ENCODE measurements around the gene NAPEPLD. TPM values are rescaled to one million over a fixed set of nuclear protein-coding genes. Genes with fewer than 3 reads are reported as not detected.
"Not testable (repeated sequence)": the region's sequence is repeated elsewhere in the genome, so short reads cannot be mapped to it uniquely, and the experiment has no call there.

Gene NAPEPLD
- total RNA-seq, 1 donor from 2014 or later = 17.2 TPM

- ATAC-seq (no peak), DNase-seq (ENCODE audit: low spot score) (no peak)
These were observed 32.4 kb downstream of the NAPEPLD start for GRCh38 chr7:103116511-103116910.

- ATAC-seq (no peak), DNase-seq (ENCODE audit: low spot score) (no peak)
These were observed 33.1 kb downstream of the NAPEPLD start for GRCh38 chr7:103115771-103116170.

DNA sequence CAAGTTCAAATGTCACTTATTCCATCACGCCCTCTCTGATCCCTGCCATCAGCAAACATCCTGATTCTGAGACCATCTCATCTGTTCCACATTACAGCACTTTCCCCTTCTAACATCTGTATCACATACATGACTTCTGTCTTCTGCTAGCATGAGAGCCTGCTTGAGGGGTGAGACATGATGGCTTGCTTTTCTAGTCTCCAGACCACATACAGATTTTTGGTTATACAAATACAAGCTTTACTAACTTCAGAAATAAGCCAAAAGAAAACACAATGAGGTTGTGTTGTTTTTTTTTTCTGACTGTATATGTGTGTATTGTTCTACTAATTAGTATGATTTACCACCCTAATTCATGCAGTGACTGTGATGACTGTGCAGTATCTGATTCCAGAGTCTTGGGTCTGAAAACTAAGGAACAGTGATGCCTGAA is 34.3 kb downstream of the NAPEPLD start:
- ATAC-seq = no peak

GRCh38 chr7:103113164-103113563 is 35.7 kb downstream of the NAPEPLD start:
- no peak for DNase-seq (ENCODE audit: low spot score)
- no peak for ATAC-seq

More for the DNA sequence above, 34.3 kb downstream of the NAPEPLD start:
- DNase-seq (ENCODE audit: low spot score) = no peak

- not testable (repeated sequence) for DNase-seq (ENCODE audit: low spot score); ATAC-seq
These were observed 42.2 kb downstream of the NAPEPLD start for GRCh38 chr7:103106703-103107070.

DNA sequence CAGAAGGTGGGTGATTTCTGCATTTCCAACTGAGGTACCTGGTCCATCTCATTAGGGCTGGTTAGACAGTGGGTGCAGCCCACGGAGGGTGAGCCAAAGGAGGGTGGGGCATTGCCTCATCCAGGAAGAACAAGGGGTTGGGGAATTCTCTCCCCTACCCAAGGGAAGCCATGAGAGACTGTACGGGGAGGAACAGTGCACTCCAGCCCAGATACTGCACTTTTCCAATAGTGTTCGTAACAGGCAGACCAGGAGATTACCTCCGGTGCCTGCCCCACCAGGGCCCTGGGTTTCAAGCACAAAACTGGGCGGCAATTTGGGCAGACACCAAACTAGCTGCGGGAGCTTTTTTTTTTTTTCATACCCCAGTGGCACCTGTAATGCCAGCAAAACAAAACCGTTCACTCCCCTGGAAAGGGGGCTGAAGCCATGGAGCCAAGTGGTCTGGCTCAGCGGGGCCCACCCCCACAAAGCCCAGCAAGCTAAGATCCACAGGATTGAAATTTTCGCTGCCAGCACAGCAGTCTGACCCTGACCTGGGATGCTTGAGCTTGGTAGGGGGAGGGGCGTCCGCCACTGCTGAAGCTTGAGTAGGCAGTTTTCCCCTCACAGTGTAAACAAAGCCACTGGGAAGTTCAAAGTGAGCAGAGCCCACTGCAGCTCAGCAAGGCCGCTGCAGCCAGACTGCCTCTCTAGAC is 42.7 kb downstream of the NAPEPLD start:
- DNase-seq (ENCODE audit: low spot score) (no peak), ATAC-seq (no peak)

GRCh38 chr7:103101543-103101942 is 47.4 kb downstream of the NAPEPLD start:
- DNase-seq (ENCODE audit: low spot score) (no peak), ATAC-seq (peak; percentile 72)

DNA sequence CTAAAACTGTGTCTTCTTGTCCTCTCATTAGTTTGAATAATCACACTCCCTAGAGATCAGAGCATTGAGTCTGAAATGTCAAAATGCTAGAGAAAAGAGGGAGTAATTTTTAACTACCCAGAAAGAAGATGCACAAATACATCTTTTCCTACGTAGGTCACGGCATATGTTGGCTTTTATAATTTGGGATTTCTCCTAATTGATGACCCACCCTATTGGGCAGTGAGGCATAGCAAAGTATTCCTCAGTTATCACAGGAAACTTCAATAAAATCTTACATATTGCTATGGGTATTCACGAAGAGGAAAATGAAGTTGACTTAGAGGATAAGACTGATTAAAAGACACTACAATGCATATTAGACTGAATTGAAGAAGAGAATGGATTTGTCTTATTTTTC is 48.6 kb downstream of the NAPEPLD start:
- DNase-seq (ENCODE audit: low spot score) (no peak), ATAC-seq (no peak)

DNA sequence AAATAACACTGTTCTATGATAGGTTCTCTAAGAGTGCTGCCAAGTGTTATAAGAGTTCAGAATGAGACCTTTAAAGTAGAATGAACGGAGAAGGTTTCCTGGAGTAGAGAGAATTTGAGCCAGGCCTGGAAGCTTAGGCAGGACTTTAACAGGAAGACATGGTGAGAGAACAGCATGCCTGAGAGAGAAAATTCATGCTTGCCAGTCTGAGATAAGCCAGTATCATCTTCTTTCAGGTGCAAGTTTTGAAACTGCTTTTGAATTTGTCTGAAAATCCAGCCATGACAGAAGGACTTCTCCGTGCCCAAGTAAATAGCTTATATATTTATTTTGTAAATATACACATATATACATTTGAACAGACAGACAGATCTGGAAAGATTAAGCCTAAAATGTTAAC is 51.9 kb downstream of the NAPEPLD start:
- ATAC-seq = no peak
- DNase-seq (ENCODE audit: low spot score) = no peak

DNA sequence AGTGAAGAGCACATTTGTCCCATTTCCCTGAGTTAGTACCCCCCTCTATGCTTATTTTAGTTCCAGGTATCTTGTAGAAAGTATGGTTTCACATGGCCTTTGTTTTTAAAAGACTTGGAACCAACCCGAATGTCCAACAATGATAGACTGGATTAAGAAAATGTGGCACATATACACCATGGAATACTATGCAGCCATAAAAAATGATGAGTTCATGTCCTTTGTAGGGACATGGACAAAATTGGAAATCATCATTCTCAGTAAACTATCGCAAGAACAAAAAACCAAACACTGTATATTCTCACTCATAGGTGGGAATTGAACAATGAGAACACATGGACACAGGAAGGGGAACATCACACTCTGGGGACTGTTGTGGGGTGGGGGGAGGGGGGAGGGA is 53.3 kb downstream of the NAPEPLD start:
- DNase-seq (ENCODE audit: low spot score); ATAC-seq: not testable (repeated sequence)

DNA sequence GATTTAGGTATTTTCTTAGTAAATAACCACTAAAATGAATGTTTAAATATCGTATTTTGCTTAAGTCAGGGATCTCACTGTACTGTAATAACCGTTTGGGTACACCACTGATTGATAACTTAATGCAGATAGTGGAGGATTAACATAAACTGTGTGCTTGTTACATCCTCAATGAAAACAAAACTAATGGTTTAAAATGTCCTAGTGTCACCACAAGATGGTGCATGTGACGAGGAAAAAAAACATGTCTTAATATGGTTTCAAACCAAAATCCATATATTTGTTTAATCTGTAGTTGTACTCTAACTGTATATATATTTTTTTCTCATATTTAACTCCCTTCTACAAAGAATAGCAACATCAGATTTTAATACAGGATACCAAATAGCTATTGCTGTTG is 54.8 kb downstream of the NAPEPLD start:
- no peak for DNase-seq (ENCODE audit: low spot score)
- peak; percentile 39 for ATAC-seq

GRCh38 chr7:103093429-103093828 is 55.5 kb downstream of the NAPEPLD start:
- ATAC-seq (no peak), DNase-seq (ENCODE audit: low spot score) (no peak)

DNA sequence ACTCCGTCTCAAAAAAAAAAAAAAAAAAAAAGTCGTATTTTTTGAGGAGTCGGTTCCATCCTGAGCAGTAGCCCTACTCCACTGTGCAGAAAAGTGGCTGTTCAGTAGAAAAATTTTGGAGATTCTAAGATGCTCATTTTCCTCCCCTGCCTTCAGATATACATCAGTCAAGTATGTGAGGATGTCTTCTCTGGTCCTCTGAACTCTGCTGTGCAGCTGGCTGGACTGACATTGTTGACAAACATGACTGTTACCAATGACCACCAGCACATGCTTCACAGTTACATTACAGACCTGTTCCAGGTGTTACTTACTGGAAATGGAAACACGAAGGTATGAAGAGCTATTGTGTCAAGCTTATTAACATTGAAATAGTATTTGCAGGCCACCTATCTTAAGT is 56.6 kb downstream of the NAPEPLD start:
- not testable (repeated sequence) for DNase-seq (ENCODE audit: low spot score); ATAC-seq

DNA sequence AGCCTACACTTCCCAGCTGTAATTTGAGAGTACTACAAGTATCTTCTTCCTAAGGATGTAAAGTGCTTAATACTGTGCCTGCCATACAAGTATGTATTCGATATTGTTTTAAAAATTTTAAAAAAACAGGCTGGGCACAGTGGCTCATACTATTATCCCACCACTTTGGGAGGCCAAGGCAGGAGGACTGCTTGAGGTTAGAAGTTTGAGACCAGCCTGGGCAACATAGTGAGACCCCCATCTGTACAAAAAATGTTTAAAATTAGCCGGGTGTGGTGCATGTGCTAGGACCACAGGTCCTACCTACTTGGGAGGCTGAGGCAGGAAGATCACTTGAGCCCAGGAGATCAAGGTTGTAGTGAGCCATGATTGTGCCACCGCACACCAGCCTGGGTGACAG is 65.7 kb downstream of the NAPEPLD start:
- DNase-seq (ENCODE audit: low spot score) = no peak

GRCh38 chr7:103082497-103082896 is 66.4 kb downstream of the NAPEPLD start:
- DNase-seq (ENCODE audit: low spot score) (no peak), ATAC-seq (no peak)

More for the DNA sequence above, 65.7 kb downstream of the NAPEPLD start:
- ATAC-seq = no peak

DNA sequence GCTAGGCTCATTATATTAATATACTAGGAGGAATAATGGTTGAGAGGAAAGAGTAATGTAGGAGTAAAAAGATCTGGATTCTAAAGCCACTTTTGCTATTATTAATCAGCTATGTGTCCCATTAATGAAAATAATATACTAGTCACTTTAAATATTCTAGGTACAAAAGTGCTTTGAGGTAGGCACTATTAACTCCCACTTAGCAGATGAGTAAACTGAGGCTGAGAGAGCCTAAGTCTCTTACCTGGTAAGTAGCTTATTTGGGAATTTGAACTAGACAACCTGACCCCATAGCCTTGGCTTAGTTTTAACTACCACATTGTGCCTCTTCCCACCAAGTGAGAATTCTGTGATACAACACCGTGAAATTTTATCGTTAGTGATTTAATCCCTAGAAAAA is 68.0 kb downstream of the NAPEPLD start:
- no peak for DNase-seq (ENCODE audit: low spot score)
- ATAC-seq = no peak

- ATAC-seq = no peak
- DNase-seq (ENCODE audit: low spot score) = no peak
These were observed 69.1 kb downstream of the NAPEPLD start for GRCh38 chr7:103079836-103080235.

DNA sequence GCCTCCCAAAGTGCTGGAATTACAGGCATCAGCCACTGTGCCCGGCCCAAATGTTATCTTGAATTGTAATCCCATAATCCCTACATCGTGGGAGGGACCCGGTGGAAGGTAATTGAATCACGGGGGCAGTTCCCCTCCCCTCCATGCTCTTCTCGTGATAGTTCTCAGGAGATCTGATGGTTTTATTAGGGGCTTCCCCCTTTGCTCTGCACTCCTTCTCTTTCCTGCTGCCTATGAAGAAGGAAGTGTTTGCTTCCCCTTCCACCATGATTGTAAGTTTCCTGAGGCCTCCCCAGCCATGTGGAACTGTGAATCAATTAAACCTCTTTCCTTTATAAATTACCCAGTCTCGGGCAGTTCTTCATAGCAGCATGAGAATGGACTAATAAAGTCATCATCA is 70.7 kb downstream of the NAPEPLD start:
- ATAC-seq = not testable (repeated sequence)

GRCh38 chr7:103077318-103077717 is 71.6 kb downstream of the NAPEPLD start:
- no peak for ATAC-seq
- DNase-seq (ENCODE audit: low spot score) = no peak

More for the DNA sequence above, 70.7 kb downstream of the NAPEPLD start:
- not testable (repeated sequence) for DNase-seq (ENCODE audit: low spot score)

DNA sequence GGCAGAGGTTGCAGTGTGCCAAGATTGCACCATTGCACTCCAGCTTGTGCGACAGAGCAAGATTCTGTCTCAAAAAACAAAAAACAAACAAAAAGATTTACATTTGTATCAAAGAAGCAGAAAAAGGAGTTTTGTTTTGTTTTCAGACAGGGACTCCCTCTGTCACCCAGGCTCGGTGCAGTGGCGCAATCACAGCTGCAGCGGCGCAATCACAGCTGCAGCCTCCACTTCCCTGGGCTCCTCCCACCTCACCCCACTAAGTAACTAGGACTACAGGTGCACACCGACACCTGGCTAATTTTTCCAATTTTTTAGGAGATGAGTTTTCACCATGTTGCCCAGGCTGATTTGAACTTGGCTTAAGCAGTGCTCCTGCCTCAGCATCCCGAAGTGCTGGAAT is 72.1 kb downstream of the NAPEPLD start:
- DNase-seq (ENCODE audit: low spot score) (no peak), ATAC-seq (no peak)

DNA sequence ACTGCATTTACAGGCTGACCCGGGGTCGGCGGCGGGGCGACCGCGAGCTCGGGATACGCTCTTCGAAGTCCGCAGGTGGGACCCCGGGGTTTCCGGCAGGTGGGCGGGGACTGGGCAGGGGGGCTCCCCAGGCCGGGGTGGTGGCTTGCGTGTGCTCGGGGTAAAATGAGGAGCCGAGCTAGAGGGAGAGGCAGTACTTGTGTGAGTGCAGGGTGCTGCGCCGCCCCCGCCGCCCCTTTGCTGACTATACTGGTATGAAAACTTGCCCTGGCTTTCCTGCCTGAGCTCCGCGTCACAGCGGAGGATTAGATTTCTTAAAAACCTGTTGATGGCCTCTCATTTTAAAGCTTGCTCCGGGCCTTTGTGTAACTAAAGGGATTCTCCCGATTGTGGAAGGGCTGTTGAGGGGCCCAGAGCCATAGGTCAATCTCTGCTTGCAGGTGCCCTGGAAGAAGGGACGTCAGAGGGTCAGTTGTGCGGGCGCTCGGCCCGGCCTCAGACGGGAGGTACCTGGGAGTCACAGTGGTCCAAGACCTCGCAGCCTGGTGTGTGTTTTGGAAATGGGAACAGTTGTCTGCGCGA is 73.5 kb downstream of the NAPEPLD start:
- DNase-seq (ENCODE audit: low spot score) (peak; percentile 52), ATAC-seq (peak; percentile 10)

GRCh38 chr7:103074519-103075336 is 74.2 kb downstream of the NAPEPLD start, which contains the start of the genes ARMC10 and FBXL13:
ARMC10 (plus strand) TSS chr7:103075140; CDS start chr7:103075273, 133 bp downstream.
FBXL13 (minus strand) TSS chr7:103074796.
- ATAC-seq = peak; percentile 94
- DNase-seq (ENCODE audit: low spot score) = peak; percentile 94

Measured in left lobe of liver (tissue), 2 donors.